Measurements from ENCODE around the gene NEU4.
"Not testable (repeated sequence)": the region's sequence is repeated elsewhere in the genome, so short reads cannot be mapped to it uniquely, and the experiment has no call there.

NEU4 gene

DNA sequence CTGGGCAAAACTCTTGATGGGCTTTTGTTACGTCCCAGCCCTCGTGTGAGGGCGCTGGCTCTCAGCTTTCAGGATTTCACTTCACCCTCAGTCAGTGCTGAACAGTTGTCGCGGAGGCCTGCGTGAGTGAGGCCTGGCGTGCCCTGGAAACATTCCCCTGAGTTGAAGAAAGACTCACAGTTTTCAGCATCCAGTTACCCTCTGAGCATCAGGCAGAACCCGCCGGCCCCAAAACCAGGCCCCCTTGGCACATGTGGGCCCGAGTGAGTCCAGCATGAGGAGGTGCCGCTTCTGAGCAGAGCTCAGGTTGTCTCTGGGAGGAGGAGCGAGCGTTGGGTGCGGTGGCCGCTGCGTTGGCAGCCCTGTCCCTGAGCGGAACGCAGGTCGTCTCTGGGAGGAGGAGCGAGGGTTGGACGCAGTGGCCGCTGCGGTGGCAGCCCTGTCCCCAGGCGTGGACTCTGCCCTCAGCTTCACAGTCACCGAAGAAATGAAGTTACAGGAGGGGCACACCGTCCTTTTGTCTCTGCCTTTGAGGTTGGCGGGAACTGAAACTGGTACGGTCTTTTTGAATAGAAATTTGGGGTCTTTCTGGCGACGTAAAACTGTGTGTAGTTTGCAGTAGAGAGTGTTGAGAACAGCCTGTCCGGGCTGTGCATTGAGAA, at the start of gene NEU4:
TSS of gene NEU4 (plus strand) at position 473 of the 662 bp plus-strand sequence. CDS start 5,292 bp downstream, outside the sequence.
- no peaks in the 10 kb centered on the region for H3K36me3 Mint-ChIP-seq (ENCODE audit: low read depth)
- no peaks in the 10 kb centered on the region for H3K4me1 Mint-ChIP-seq (ENCODE audit: low read depth)
- no peak within 1 kb of the TSS for H3K27ac Mint-ChIP-seq
- no peaks in the 10 kb centered on the region for H3K9me3 Mint-ChIP-seq
- H3K27me3 Mint-ChIP-seq, result peaks cover 15% of the 10 kb centered on the region
- H3K4me3 Mint-ChIP-seq, result no peak within 1 kb of the TSS
- intact Hi-C loops (cut with micrococcal nuclease), result no loop called here

DNA sequence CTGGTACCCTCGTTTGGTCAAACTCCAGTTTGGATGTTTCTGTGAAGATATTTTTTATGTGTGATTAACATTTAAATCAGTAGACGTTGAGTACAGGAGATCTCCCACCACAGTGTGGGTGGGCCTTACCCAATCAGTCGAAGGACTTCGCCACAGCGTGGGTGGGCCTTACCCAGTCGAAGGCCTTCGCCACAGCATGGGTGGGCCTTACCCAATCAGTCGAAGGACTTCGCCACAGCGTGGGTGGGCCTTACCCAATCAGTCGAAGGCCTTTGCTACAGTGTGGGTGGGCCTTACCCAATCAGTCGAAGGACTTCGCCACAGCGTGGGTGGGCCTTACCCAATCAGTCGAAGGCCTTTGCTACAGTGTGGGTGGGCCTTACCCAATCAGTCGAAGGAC, 49.1 kb upstream of the NEU4 start:
- intact Hi-C loops (cut with micrococcal nuclease); H3K27ac Mint-ChIP-seq; H3K4me1 Mint-ChIP-seq (ENCODE audit: low read depth); H3K4me3 Mint-ChIP-seq; H3K27me3 Mint-ChIP-seq; H3K9me3 Mint-ChIP-seq: not testable (repeated sequence)
- peaks cover 83% of the 10 kb centered on the region for H3K36me3 Mint-ChIP-seq (ENCODE audit: low read depth)

DNA sequence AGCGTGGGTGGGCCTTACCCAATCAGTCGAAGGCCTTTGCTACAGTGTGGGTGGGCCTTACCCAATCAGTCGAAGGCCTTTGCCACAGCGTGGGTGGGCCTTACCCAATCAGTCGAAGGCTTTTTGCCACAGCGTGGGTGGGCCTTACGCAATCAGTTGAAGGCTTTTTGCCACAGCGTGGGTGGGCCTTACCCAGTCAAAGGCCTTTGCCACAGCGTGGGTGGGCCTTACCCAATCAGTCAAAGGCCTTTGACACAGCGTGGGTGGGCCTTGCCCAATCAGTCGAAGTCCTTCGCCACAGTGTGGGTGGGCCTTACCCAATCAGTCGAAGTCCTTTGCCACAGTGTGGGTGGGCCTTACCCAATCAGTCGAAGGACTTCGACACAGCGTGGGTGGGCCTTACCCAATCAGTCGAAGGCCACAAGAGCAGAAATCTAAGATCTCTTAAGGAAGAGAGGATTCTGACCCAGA, 48.7 kb upstream of the NEU4 start:
- intact Hi-C loops (cut with micrococcal nuclease), result no loop called here
- Mint-ChIP-seq H3K4me3 (no peak overlapping the region), H3K36me3 (ENCODE audit: low read depth) (peaks cover 78% of the 10 kb centered on the region)

DNA sequence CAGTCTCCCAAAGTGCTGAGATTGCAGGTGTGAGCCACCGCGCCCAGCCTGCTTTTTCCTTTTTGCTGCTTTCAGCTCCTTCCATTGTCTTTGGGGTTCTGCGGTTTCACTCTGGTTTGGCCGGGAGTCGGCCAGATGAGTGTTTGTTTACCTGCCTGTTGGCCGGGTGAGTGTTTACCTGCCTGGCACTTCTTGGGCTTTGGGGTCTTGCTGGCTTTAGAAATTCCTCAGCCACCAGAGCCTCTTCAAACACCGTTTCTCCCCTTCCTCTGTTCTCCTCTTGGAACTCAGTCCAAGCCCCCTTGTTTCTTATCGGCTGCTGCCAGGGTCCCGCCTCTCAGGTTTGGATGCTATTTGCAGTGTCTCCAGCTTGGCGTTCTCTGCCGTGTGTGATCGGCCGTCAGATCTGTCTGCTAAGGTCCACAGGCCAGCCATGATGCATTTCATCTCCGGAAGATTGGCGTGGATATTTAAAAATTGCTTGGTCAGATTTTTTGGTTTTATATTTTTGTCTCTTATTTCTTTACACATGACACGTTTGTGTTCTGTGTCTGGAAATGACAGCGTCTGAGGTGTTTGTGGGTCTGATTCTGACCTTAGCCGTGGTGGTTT, 46.6 kb upstream of the NEU4 start:
- peaks cover 9% of the 10 kb centered on the region for H3K4me1 Mint-ChIP-seq (ENCODE audit: low read depth)
- no peaks in the 10 kb centered on the region for H3K27me3 Mint-ChIP-seq
- H3K4me3 Mint-ChIP-seq, result no peak overlapping the region
- peaks cover 59% of the 10 kb centered on the region for H3K36me3 Mint-ChIP-seq (ENCODE audit: low read depth)
- intact Hi-C loops (cut with micrococcal nuclease), result no loop called here
- no peak overlapping the region for H3K27ac Mint-ChIP-seq
- no peaks in the 10 kb centered on the region for H3K9me3 Mint-ChIP-seq

More for the DNA sequence above, 48.7 kb upstream of the NEU4 start:
- Mint-ChIP-seq H3K27ac (no peak overlapping the region), H3K27me3 (no peaks in the 10 kb centered on the region), H3K9me3 (no peaks in the 10 kb centered on the region), H3K4me1 (ENCODE audit: low read depth) (peaks cover 9% of the 10 kb centered on the region)

- no peak overlapping the region for H3K4me3 Mint-ChIP-seq
- H3K9me3 Mint-ChIP-seq, result no peaks in the 10 kb centered on the region
- H3K27me3 Mint-ChIP-seq, result no peaks in the 10 kb centered on the region
- H3K27ac Mint-ChIP-seq, result no peak overlapping the region
- peaks cover 59% of the 10 kb centered on the region for H3K36me3 Mint-ChIP-seq (ENCODE audit: low read depth)
- intact Hi-C loops (cut with micrococcal nuclease), result no loop called here
- H3K4me1 Mint-ChIP-seq (ENCODE audit: low read depth), result peaks cover 9% of the 10 kb centered on the region
Observed at GRCh38 chr2:241762933-241763369, 46.0 kb upstream of the NEU4 start.

GRCh38 chr2:241763551-241764274, 45.3 kb upstream of the NEU4 start:
- H3K27me3 Mint-ChIP-seq, result no peaks in the 10 kb centered on the region
- no peaks in the 10 kb centered on the region for H3K9me3 Mint-ChIP-seq
- H3K4me1 Mint-ChIP-seq (ENCODE audit: low read depth), result peaks cover 9% of the 10 kb centered on the region
- no peak overlapping the region for H3K4me3 Mint-ChIP-seq
- no peak overlapping the region for H3K27ac Mint-ChIP-seq
- intact Hi-C loops (cut with micrococcal nuclease), result no loop called here
- peaks cover 57% of the 10 kb centered on the region for H3K36me3 Mint-ChIP-seq (ENCODE audit: low read depth)

GRCh38 chr2:241764275-241765241, 44.4 kb upstream of the NEU4 start:
- intact Hi-C loops (cut with micrococcal nuclease), result no loop called here
- peaks cover 9% of the 10 kb centered on the region for H3K4me1 Mint-ChIP-seq (ENCODE audit: low read depth)
- H3K36me3 Mint-ChIP-seq (ENCODE audit: low read depth), result peaks cover 49% of the 10 kb centered on the region
- H3K4me3 Mint-ChIP-seq, result no peak overlapping the region
- H3K27ac Mint-ChIP-seq, result no peak overlapping the region
- H3K9me3 Mint-ChIP-seq, result no peaks in the 10 kb centered on the region
- H3K27me3 Mint-ChIP-seq, result no peaks in the 10 kb centered on the region

GRCh38 chr2:241767464-241768250, 41.3 kb upstream of the NEU4 start:
- H3K4me1 Mint-ChIP-seq (ENCODE audit: low read depth), result peaks cover 10% of the 10 kb centered on the region
- intact Hi-C loops (cut with micrococcal nuclease), result no loop called here
- H3K9me3 Mint-ChIP-seq, result no peaks in the 10 kb centered on the region
- H3K27ac Mint-ChIP-seq, result no peak overlapping the region
- H3K27me3 Mint-ChIP-seq, result peaks cover 4% of the 10 kb centered on the region
- peaks cover 29% of the 10 kb centered on the region for H3K36me3 Mint-ChIP-seq (ENCODE audit: low read depth)
- no peak overlapping the region for H3K4me3 Mint-ChIP-seq

DNA sequence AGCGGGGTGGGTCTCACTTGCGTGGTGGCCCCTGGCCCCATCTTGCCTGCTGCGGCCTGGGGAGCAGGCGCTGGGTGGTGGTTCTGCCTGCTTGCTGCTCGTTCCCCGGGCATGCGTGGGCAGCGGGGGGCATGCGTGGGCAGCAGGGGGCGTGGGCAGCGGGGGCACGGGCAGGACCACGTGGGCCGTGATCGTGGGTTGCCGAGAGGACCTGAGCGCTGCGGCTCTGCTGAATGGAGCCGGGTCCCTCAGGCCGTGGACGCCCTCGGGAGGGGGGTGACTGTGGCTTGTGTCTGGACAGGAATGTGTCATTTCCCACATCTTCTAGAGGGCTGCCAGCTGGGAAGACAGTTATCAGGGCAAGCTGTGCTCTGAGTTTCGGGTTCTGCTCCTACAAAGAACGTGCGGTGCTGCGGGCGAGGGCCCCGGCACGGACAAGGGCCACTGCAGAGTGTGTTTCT, 40.7 kb upstream of the NEU4 start:
- Mint-ChIP-seq H3K27ac (no peak overlapping the region), H3K4me1 (ENCODE audit: low read depth) (peaks cover 6% of the 10 kb centered on the region), H3K4me3 (no peak overlapping the region), H3K9me3 (no peaks in the 10 kb centered on the region), H3K36me3 (ENCODE audit: low read depth) (peaks cover 23% of the 10 kb centered on the region), H3K27me3 (peaks cover 9% of the 10 kb centered on the region)
- intact Hi-C loops (cut with micrococcal nuclease), result no loop called here

- peaks cover 6% of the 10 kb centered on the region for H3K4me1 Mint-ChIP-seq (ENCODE audit: low read depth)
- H3K27me3 Mint-ChIP-seq, result peaks cover 14% of the 10 kb centered on the region
- H3K9me3 Mint-ChIP-seq, result no peaks in the 10 kb centered on the region
- H3K4me3 Mint-ChIP-seq, result no peak overlapping the region
- peaks cover 18% of the 10 kb centered on the region for H3K36me3 Mint-ChIP-seq (ENCODE audit: low read depth)
- intact Hi-C loops (cut with micrococcal nuclease), result no loop called here
- H3K27ac Mint-ChIP-seq, result no peak overlapping the region
Observed at GRCh38 chr2:241768850-241769249, 40.1 kb upstream of the NEU4 start.

DNA sequence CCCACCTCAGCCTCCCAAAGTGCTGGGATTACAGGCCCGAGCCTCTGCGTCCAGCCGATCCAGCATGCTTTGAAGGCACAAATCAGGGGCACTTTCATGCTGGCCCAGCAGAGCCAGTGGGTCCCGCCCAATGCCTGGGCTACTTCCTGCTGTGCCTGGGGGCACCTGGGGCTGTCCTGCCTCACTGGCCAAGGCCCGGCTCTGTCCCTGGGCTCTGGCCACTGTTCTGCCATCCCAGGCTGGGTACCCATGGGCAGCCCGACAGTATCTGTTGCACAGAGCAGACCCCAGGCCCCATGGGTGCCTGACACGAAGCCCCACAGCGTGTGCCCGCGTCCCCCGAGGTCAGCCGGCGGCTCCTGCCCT, 39.2 kb upstream of the NEU4 start:
- Mint-ChIP-seq H3K36me3 (ENCODE audit: low read depth) (peaks cover 13% of the 10 kb centered on the region), H3K9me3 (no peaks in the 10 kb centered on the region), H3K27ac (no peak overlapping the region), H3K4me3 (no peak overlapping the region), H3K4me1 (ENCODE audit: low read depth) (peaks cover 6% of the 10 kb centered on the region), H3K27me3 (peaks cover 23% of the 10 kb centered on the region)
- intact Hi-C loops (cut with micrococcal nuclease), result no loop called here

DNA sequence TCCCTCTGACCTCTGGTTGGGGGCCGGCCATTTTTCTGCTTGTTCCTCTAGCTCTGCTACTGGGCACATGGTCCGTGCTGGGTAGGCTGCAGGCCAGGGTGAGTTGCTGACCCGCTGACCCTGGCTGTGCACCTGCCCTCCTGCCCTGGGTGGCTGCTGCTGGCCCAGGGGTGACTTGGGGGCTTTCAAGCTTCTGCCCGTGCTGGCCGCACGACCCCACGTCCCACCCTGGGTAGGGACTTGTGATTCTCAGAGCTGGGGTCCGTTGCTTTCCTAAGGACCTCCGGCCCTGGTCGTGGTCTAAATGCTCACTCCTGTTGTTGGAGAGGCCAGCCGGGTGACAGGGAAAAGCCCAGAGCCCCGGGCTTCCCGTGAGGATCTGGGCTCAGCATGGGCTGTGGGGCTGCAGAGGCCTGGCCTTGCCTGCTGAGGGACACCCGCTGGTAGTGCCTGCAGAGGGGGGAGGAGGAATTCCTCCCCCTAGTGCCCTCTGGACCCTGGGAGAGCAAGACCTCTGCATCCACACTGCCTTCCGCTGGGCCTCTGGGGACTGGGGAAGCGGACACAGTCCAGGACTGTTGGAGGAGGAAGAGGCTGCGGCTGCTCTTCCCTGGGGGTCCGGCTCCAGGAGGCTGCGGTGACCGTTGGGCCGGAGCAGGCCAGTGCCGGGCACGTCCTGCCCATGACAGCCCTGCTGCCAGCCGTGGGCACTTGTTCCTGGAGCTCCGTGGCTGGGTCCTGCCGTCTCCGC, 38.6 kb upstream of the NEU4 start:
- Mint-ChIP-seq H3K4me1 (ENCODE audit: low read depth) (peaks cover 6% of the 10 kb centered on the region), H3K27me3 (peaks cover 27% of the 10 kb centered on the region), H3K36me3 (ENCODE audit: low read depth) (peaks cover 12% of the 10 kb centered on the region), H3K9me3 (no peaks in the 10 kb centered on the region), H3K4me3 (no peak overlapping the region), H3K27ac (no peak overlapping the region)
- intact Hi-C loops (cut with micrococcal nuclease), result no loop called here

All from dendritic cell treated with granulocyte-macrophage colony-stimulating factor and Interleukin-4, amounts not matched to agents 40 ng/mL and 50 ng/mL, for 4 days (primary cell).